ENCODE data around the gene HSD17B2.

DNA sequence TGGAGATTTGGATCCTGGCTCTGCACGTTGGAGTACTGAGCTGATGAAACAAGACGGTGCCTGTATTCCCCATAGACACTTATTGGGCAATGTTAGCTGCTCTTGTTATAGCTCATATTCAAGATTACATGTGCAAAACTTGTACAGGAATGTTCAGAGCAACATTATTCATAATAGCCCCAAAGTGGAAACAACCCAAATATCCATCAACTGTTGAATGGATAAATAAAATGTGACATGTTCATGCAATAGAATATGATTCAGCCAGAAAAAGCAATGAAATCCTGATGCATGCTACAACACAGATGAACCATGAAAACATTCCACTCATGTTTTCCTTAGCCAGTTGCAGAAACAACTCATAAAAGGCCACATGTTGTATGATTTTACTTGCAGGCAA lies 18.1 kb upstream of the HSD17B2 start:
- no peak for TF ChIP-seq RAD21 (IDR thresholded peaks at IDR 0.05; ENCODE audit: low read length)
- TF ChIP-seq POLR2AphosphoS5 (IDR thresholded peaks at IDR 0.05; ENCODE audit: low read depth, low read length), result no peak
- TF ChIP-seq, protein P1, sequence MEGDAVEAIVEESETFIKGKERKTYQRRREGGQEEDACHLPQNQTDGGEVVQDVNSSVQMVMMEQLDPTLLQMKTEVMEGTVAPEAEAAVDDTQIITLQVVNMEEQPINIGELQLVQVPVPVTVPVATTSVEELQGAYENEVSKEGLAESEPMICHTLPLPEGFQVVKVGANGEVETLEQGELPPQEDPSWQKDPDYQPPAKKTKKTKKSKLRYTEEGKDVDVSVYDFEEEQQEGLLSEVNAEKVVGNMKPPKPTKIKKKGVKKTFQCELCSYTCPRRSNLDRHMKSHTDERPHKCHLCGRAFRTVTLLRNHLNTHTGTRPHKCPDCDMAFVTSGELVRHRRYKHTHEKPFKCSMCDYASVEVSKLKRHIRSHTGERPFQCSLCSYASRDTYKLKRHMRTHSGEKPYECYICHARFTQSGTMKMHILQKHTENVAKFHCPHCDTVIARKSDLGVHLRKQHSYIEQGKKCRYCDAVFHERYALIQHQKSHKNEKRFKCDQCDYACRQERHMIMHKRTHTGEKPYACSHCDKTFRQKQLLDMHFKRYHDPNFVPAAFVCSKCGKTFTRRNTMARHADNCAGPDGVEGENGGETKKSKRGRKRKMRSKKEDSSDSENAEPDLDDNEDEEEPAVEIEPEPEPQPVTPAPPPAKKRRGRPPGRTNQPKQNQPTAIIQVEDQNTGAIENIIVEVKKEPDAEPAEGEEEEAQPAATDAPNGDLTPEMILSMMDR (IDR thresholded peaks at IDR 0.05), result no peak
- TF ChIP-seq YY1 (IDR thresholded peaks at IDR 0.05; ENCODE audit: low read depth), result no peak
- TF ChIP-seq NRF1 (IDR thresholded peaks at IDR 0.05; ENCODE audit: low read depth, low read length), result no peak
- TF ChIP-seq USF2 (IDR thresholded peaks at IDR 0.05; ENCODE audit: borderline replicate concordance, low read depth, low read length), result no peak
- TF ChIP-seq FOXM1 (IDR thresholded peaks at IDR 0.05; ENCODE audit: low read depth), result no peak
- no peak for TF ChIP-seq EZH2phosphoT487 (IDR thresholded peaks at IDR 0.05; ENCODE audit: borderline replicate concordance, low read depth)
- TF ChIP-seq JUND (IDR thresholded peaks at IDR 0.05), result no peak
- TF ChIP-seq, protein P2, sequence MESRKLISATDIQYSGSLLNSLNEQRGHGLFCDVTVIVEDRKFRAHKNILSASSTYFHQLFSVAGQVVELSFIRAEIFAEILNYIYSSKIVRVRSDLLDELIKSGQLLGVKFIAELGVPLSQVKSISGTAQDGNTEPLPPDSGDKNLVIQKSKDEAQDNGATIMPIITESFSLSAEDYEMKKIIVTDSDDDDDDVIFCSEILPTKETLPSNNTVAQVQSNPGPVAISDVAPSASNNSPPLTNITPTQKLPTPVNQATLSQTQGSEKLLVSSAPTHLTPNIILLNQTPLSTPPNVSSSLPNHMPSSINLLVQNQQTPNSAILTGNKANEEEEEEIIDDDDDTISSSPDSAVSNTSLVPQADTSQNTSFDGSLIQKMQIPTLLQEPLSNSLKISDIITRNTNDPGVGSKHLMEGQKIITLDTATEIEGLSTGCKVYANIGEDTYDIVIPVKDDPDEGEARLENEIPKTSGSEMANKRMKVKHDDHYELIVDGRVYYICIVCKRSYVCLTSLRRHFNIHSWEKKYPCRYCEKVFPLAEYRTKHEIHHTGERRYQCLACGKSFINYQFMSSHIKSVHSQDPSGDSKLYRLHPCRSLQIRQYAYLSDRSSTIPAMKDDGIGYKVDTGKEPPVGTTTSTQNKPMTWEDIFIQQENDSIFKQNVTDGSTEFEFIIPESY (IDR thresholded peaks at IDR 0.05; ENCODE audit: borderline replicate concordance, low read depth), result no peak

Data from SK-N-SH (cell line).